CD4-positive, alpha-beta T cell treated with Interleukin-4 for 4 hours (primary cell): ENCODE measurements around the gene SULT6B1.
A peak's percentile ranks its signal among the peaks of the same experiment; 100 is the strongest.
"Not testable (repeated sequence)": the region's sequence is repeated elsewhere in the genome, so short reads cannot be mapped to it uniquely, and the experiment has no call there.

Experiments
- DNase-seq: peaks from one replicate; pipeline ENCODE4 v3.0.0-alpha.2; 2020

The SULT6B1 gene, protein sequence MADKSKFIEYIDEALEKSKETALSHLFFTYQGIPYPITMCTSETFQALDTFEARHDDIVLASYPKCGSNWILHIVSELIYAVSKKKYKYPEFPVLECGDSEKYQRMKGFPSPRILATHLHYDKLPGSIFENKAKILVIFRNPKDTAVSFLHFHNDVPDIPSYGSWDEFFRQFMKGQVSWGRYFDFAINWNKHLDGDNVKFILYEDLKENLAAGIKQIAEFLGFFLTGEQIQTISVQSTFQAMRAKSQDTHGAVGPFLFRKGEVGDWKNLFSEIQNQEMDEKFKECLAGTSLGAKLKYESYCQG

DNA sequence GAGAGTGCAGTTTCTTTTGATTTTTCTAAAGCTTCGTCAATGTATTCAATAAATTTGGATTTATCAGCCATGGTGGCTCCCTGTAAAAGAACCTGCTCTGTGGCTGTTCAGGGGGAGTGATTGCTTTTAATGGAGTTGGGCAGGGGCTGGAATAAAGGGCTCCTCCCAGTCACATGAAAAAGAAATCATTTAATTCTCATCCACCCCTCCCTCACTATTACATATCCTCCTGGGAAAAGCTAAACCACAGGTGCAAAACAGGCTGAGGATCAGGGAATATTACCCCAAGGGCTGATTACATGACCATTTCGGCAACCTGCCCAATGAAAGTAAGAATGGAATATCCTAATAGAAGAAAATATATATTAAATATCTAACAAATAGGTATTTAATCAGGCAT lies at the start of gene SULT6B1:
Gene SULT6B1 (minus strand): TSS at position 101 of the 400 bp plus-strand sequence. CDS start 30 bp downstream, at position 71.
- no peak for DNase-seq

- DNase-seq: no peak
Observed at GRCh38 chr2:37232131-37232933, 43.9 kb upstream of the SULT6B1 start.

DNA sequence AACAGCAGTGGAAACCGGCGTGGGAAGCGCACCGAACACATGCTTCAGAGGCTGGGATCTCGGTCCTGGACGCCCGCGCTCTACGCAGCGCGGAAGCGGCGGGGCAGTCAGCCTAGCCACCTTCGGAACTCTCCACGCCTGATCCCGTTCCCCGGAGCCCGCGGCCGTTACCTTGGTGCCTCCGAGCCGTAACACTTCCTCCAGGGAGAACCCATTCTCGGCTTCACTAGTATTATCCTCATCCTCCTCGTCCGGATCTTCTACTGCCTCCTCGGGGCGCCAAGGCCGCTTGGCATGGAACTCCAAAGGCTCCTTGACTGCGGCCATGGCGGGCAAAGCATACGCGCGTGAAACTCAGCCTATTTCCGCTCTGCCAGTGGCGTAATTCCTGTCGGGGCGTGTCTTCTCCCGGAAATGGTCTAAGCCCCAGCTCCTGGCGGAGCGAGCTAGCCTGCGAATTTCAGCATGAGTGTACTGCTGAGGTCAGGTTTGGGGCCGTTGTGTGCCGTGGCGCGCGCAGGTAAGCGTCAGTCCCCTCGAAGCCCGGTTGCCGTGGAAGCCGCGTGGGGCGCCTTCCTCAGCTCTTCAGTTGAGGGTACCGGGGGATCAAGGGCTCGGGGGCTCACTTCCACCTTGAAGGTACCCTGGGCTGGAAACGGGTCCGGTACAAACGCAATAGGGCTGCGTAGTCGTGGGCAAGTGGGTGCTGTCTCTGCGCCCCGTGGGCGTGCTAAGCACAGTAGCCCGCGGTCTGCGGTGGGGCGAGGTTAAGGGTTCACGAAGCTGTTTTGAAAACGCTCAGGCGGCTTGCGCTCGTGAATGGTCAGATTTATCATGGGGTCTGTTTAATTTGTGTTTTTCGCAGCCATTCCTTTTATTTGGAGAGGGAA lies 43.0 kb upstream of the SULT6B1 start, which contains the start of the genes CEBPZ and NDUFAF7:
Gene CEBPZ (minus strand): TSS at position 356 of the 890 bp plus-strand sequence. CDS start 29 bp downstream, at position 327.
Gene NDUFAF7 (plus strand): TSS at position 418 of the 890 bp plus-strand sequence. CDS start 48 bp downstream, at position 466.
- peak; percentile 87 for DNase-seq

DNA sequence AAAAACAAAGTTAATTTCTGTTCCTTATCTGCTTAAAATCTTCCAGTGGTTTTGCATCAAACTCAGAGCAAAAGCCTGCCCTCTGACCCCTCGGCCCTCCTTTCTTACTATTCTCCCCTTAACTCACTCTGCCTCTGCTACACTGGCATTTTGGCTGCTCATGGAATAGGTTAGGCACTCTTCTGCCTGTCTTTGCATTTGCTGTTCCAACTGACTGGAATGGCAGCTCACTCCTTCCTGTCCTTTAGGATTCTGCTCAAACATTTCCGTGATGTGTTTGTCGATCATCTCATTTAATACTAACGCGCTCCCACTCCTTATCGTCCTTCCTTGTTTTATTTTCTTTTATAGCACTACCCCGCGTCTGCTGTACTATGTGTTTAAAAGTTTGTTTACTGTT lies 42.1 kb upstream of the SULT6B1 start:
- DNase-seq: no peak

- no peak for DNase-seq
Observed at GRCh38 chr2:37228788-37229187, 40.3 kb upstream of the SULT6B1 start.

- no peak for DNase-seq
Observed at GRCh38 chr2:37226863-37227262, 38.4 kb upstream of the SULT6B1 start.

DNA sequence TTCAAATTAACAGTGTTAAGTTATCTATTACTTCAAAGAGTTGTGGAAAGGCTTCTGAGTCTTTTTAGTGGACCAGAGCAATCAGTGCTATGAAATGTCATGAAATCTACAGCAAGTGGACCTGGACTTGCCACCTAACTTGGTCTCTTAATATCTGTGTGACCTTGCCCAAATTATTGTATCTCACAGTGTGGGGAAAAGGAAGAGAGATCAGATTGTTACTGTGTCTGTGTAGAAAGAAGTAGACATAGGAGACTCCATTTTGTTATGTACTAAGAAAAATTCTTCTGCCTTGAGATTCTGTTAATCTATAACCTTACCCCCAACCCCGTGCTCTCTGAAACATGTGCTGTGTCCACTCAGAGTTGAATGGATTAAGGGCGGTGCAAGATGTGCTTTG lies 36.7 kb upstream of the SULT6B1 start:
- not testable (repeated sequence) for DNase-seq

DNA sequence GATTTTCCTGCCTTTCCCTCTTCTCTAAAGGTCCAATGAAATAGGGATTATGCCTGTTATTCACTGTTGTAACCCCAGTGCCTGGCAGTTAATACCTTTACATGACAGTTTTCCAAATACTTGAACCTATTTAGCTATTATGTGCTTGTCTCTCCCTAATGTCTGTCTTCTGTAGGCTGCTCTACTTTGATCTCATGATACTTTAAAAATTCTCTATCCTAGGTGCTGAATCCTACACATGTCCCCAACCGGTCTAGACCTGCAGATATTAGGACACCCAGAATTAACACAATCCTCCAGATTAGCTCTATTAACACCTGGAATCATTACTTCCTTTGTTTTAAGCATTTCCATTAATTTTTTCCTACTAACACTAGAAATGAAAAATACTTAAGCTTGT lies 35.6 kb upstream of the SULT6B1 start:
- DNase-seq: no peak

- no peak for DNase-seq
Observed at GRCh38 chr2:37223131-37223530, 34.7 kb upstream of the SULT6B1 start.

DNA sequence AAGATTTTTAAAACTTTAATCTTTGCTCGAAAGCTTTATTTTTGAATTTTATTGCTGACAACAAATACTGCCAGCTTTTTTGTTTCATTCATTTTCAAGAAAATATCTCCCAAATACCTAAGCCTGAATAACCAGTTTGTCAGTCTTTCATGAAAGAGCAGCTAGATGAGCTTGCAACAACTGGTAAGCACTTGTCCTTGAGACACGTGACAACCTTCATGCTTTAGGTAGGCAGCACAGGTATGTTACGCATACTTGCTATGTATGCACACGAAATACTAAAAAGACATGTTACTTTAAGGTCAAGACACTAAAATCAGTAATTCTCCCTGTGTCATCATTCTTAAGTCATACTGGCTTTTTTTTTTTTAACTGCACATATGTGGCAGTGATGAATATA lies 30.6 kb upstream of the SULT6B1 start:
- no peak for DNase-seq

GRCh38 chr2:37215250-37215649 lies 26.8 kb upstream of the SULT6B1 start:
- no peak for DNase-seq

DNA sequence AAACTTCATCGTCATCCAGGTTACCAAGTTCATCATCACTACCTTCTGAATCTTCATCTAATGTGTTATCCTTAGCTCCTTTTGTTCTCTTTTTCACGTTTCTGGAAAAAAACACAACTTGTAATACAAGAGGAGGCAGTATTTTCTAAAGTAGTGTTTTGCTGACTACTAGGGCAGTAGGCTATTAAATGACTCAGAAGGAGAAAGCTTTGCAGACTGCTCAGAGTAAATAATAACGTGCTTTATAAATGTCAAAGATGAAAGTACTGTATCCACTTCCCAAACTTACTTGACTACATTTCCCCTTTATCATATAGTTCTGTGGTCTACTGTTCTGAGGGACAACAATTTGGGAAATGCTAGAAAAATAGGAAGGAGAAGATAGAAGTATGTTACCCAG lies 23.5 kb upstream of the SULT6B1 start:
- no peak for DNase-seq

DNA sequence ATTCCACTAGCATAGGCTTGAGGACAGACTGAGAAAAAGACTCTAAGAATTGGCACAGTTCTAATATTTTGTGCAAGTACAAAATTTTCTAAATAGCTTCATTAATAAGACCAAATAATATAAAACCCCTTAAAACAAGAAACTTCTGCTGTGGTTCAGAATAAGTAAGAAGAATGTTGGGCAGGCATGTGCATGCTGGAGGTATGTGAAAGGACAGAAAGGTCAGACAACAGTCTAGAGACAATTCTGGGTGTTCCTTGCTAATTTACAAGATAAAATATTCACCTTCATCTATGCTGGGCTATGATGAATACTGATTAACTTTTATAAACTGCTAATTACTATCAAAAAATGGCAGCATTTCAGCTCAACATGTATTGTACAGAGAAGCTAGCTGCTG lies 22.7 kb upstream of the SULT6B1 start:
- DNase-seq: no peak

DNA sequence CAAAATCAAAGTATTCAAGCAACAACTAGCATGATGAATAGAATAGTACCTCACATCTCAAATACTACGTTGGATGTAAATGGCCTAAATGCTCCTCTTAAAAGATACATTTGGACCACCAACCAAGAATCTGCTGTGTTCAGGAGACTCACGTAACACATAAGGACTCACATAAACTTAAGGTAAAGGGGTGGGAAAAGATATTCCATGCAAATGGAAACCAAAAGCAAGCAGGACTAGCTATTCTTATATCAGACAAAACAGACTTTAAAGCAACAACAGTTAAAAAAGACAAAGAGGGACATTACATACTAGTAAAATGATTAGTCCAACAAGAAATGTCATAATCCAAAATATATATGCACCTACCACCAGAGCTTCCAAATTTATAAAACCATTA lies 18.3 kb upstream of the SULT6B1 start:
- DNase-seq: not testable (repeated sequence)

- DNase-seq: no peak
Observed at GRCh38 chr2:37205689-37206341, 17.3 kb upstream of the SULT6B1 start.

- DNase-seq: not testable (repeated sequence)
Observed at GRCh38 chr2:37205071-37205661, 16.7 kb upstream of the SULT6B1 start.

DNA sequence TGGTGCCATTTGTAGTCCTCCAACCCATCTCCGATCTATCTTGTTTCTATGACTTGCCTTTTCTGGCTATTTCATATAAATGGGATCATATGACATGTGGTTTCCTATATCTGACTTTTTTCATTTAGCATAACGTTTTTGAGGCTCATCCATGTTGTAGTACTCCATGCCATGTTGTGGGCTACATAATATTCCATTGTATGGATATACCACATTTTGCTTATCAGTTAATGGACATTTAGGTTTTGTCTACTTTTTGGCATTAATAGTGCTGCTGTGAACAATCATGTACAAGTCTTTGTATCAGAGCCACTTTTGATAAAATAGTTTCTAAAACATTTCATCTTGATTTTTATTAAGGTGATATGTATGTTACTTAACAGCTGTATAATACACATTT lies 15.2 kb upstream of the SULT6B1 start:
- DNase-seq: no peak

GRCh38 chr2:37201766-37202165 lies 13.3 kb upstream of the SULT6B1 start:
- DNase-seq: peak; percentile 57

GRCh38 chr2:37201208-37201607 lies 12.7 kb upstream of the SULT6B1 start:
- DNase-seq: no peak

DNA sequence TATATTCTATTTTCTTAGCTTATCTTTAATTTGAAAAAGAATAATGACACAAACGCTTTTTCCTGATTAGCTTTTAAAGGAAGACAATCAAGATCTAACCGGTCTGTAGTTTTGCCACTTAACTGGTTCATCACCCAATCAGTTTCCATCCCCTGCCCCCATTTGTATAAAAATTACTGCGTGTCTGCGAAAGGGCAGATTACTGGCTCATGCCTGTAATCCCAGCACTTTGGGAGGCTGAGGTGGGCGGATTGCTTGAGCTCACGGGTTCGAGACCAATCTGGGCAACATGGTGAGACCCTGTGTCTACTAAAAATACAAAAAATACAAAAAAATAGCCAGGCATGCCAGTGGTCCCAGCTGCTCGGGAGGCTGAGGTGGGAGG lies 10.2 kb upstream of the SULT6B1 start:
- DNase-seq: no peak

DNA sequence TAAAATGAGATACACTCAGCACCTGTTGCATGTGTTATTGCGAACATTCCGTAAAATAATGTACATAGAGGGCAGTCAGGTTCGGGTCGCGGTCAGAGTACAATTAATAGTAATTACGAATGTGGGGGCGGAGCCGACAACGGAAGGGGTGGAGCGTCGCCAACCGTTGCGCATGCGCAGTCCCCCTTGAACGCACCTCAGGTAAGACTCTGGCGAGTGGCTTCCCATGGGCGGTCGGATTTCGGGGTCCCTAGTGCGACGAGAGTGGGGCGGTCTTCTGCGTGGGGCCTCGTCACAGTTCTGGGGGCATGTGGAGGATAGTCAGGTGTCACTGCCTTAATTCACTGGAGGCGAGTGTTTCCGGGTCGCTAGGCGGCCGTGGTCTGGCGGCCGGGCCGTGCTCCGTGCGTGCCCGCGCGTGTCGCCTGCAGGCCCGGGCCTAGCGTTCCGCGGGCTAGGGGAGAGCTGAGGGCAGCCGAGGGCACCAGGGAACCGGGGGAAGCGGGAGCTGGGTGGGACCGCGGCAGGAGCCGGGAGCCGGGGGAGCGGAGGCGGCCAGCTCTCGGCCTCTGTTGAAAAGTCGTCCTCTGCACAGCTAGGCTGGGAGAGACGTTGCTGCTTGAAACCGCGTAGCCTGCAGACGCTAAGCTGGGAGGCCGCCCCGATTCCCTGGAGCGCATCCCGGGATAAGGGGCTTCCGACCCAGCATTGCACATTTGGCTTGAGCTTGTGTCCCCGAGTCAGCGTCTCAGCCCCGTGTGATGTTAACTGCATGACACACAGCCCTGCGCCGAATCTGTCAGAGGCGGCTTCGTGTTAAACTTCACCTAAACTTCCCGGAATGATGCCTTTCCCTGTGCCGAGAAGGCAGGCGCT lies 8.1 kb upstream of the SULT6B1 start, which contains the start of gene CEBPZOS:
Gene CEBPZOS (plus strand): TSS at position 177 of the 876 bp plus-strand sequence. CDS start 3,209 bp downstream, outside the sequence.
- peak; percentile 90 for DNase-seq
